Dermis blood vessel endothelial cell (primary cell): ENCODE data around the gene IGFBP1. TPM values are rescaled to one million over a fixed set of nuclear protein-coding genes. Genes with fewer than 3 reads are reported as not detected.
"Not testable (repeated sequence)": the region's sequence is repeated elsewhere in the genome, so short reads cannot be mapped to it uniquely, and the experiment has no call there.

Experiments
- DNase-seq: peaks from one replicate; pipeline ENCODE4 v3.0.0; 2010
- total RNA-seq: library from RNA; depleted of rRNA; stranded (reverse); fragments of >200 nt; gene quantifications from 2 replicates; pipeline ENCODE4 v1.2.3, GENCODE V29; 2014

IGFBP1 gene
- total RNA-seq, 1 donor from 2014 or later, result 0.34 TPM

- DNase-seq, result no peak
These were observed 51.3 kb downstream of the IGFBP1 start for GRCh38 chr7:45939574-45939973.

GRCh38 chr7:45940237-45940781, 52.0 kb downstream of the IGFBP1 start:
- DNase-seq, result not testable (repeated sequence)

- DNase-seq, result no peak
These were observed 52.7 kb downstream of the IGFBP1 start for GRCh38 chr7:45940939-45941338.

Other genes starting within 250 kb of the IGFBP1 start
- gene CCDC201, start 15.4 kb upstream of the IGFBP1 start, total RNA-seq, result not detected in 2 replicates
- 4.8 and 18.0 TPM in 2 replicates for gene IGFBP3, start 32.8 kb downstream of the IGFBP1 start, total RNA-seq